HepG2 (cell line): Measurements from ENCODE around the gene NOTUM. TPM values are rescaled to one million over a fixed set of nuclear protein-coding genes. Genes with fewer than 3 reads are reported as not detected.

Source experiments
- ATAC-seq: fragments of 200-7000 bp; cut with Tn5 transposase; 3 replicates; pipeline ENCODE4 v1.9.1; 2020; ENCODE audit warnings: mild to moderate bottlenecking, moderate library complexity
- BruUV-seq: library from RNA; stranded (reverse); fragments of 400-500 nt; replicated peaks from 2 replicates; lab custom pipeline; 2021; lab: Mats Ljungman, UMichigan
- CTCF ChIA-PET: fragments of 300-600 bp; formaldehyde crosslinking; extraction: SDS; loops from one replicate; lab custom pipeline; 2021; ENCODE audit warnings: low total read pairs, inconsistent platforms, low intra/inter-chr PET ratio; lab: Yijun Ruan, JAX
- POLR2A ChIA-PET: fragments of 350-600 bp; sonication (Branson Sonifier 250); formaldehyde crosslinking; loops from one replicate; lab custom pipeline; 2020; ENCODE audit warnings: antibody characterized with exemption, inconsistent platforms; lab: Yijun Ruan, JAX
- DNase-seq: peaks from one replicate; pipeline ENCODE4 v3.0.0-alpha.2; 2015; ENCODE audit warnings: low spot score
- FAIRE-seq: peaks from 3 replicates; lab custom pipeline; 2011; peaks lifted over from hg19 to GRCh38; lab: Jason Lieb, UNC
- H2AFZ ChIP-seq: one replicate; pipeline ENCODE4 v1.6.1; 2011; ENCODE audit warnings: low read length, inconsistent platforms
- H3K27ac ChIP-seq: fragments of 300-600 bp; 3 replicates; pipeline ENCODE4 v1.8.0; 2011; ENCODE audit warnings: mixed run types, mild to moderate bottlenecking, mixed read lengths, low read length, inconsistent platforms; ENCODE audit not compliant: insufficient read depth; ENCODE audit errors: extremely low read length
- H3K27me3 ChIP-seq, 2 experiments: fragments of 200-600 bp in 1 of 2; 2 replicates in 1 of 2; 3 replicates in 1 of 2; pipeline versions ENCODE4 v1.6.0 to v1.8.0; 2011; ENCODE audit warnings: low read length in 2 of 2, mild to moderate bottlenecking in 2 of 2, moderate library complexity in 2 of 2, inconsistent platforms in 1 of 2; ENCODE audit not compliant: insufficient read depth in 2 of 2, control insufficient read depth in 1 of 2
- H3K36me3 ChIP-seq, 2 experiments: fragments of 200-600 bp in 1 of 2; replicated peaks in 1 of 2; 2 replicates in 1 of 2; 3 replicates in 1 of 2; pipeline versions ENCODE4 v1.5.1 to v1.8.0; 2011; ENCODE audit warnings: low read length in 2 of 2, inconsistent platforms in 1 of 2; ENCODE audit not compliant: insufficient read depth in 2 of 2, control insufficient read depth in 1 of 2
- H3K4me1 ChIP-seq: 2 replicates; pipeline ENCODE4 v1.5.1; 2012; ENCODE audit warnings: low read length, inconsistent platforms; ENCODE audit not compliant: insufficient read depth
- H3K4me2 ChIP-seq: 2 replicates; pipeline ENCODE4 v1.6.0; 2011; ENCODE audit warnings: low read depth, low read length, inconsistent platforms
- H3K4me3 ChIP-seq, 3 experiments: fragments of 200-600 bp in 1 of 3; sonication (generic), shearing (Covaris generic) in 1 of 3; replicated peaks in 1 of 3; 2 replicates each; pipeline ENCODE4 v1.5.1; 2011 to 2016; ENCODE audit warnings: low read length in 3 of 3, inconsistent platforms in 2 of 3, low read depth in 2 of 3, mild to moderate bottlenecking in 2 of 3, control low read depth in 1 of 3, mixed read lengths in 1 of 3; ENCODE audit not compliant: insufficient read depth in 1 of 3
- H3K79me2 ChIP-seq: one replicate; pipeline ENCODE4 v1.6.1; 2011; ENCODE audit warnings: low read length, inconsistent platforms; ENCODE audit not compliant: insufficient read depth
- H3K9ac ChIP-seq: 2 replicates; pipeline ENCODE4 v1.6.0; 2011; ENCODE audit warnings: mild to moderate bottlenecking, low read depth, low read length, inconsistent platforms; ENCODE audit not compliant: insufficient read depth
- H3K9me3 ChIP-seq: 2 replicates; pipeline ENCODE4 v1.5.1; 2012; ENCODE audit warnings: mild to moderate bottlenecking, low read length
- H4K20me1 ChIP-seq: 2 replicates; pipeline ENCODE4 v1.6.0; 2011; ENCODE audit warnings: inconsistent platforms, mild to moderate bottlenecking, low read length, moderate library complexity; ENCODE audit not compliant: insufficient read depth
- EED ChIP-seq: sonication (generic); formaldehyde crosslinking; IDR thresholded peaks from 2 replicates; pipeline ENCODE4 v1.5.0; 2020; ENCODE audit warnings: mild to moderate bottlenecking, missing genetic modification reagents
- FOSL1 ChIP-seq: sonication (generic); formaldehyde crosslinking; IDR thresholded peaks from 2 replicates; pipeline ENCODE4 v1.9.0; 2021; ENCODE audit warnings: missing genetic modification reagents, borderline replicate concordance
- IKZF4 ChIP-seq: sonication (generic); formaldehyde crosslinking; IDR thresholded peaks from 2 replicates; pipeline ENCODE4 v1.5.1; 2020; ENCODE audit warnings: borderline replicate concordance, mild to moderate bottlenecking, low read depth, missing genetic modification reagents; ENCODE audit errors: not compliant biosample characterization
- MLLT10 ChIP-seq: sonication (generic); formaldehyde crosslinking; IDR thresholded peaks from 2 replicates; pipeline ENCODE4 v1.4.0; 2020; ENCODE audit warnings: missing genetic modification reagents
- MTF1 ChIP-seq: sonication (generic); formaldehyde crosslinking; IDR thresholded peaks from 2 replicates; pipeline ENCODE4 v1.5.0; 2020; ENCODE audit warnings: missing genetic modification reagents
- NONO ChIP-seq, 2 experiments: fragments of 450-650 bp in 1 of 2; sonication (generic) in 1 of 2; formaldehyde crosslinking in 1 of 2; IDR thresholded peaks in 1 of 2; conservative IDR thresholded peaks in 1 of 2; 2 replicates each; pipeline versions ENCODE4 v1.6.1 to v1.8.0; 2017 to 2022; ENCODE audit warnings: mild to moderate bottlenecking in 1 of 2, missing genetic modification reagents in 1 of 2, moderate library complexity in 1 of 2
- PBX2 ChIP-seq: IDR thresholded peaks from 2 replicates; pipeline ENCODE4 v1.6.1; 2016; ENCODE audit warnings: control low read depth
- SMARCE1 ChIP-seq: fragments of 450-650 bp; IDR thresholded peaks from 2 replicates; pipeline ENCODE4 v1.6.1; 2017; ENCODE audit warnings: borderline replicate concordance
- SP5 ChIP-seq: IDR thresholded peaks from 2 replicates; pipeline ENCODE4 v1.6.1; 2016; ENCODE audit warnings: low read depth, borderline replicate concordance
- STAT5B ChIP-seq: sonication (generic); formaldehyde crosslinking; IDR thresholded peaks from 2 replicates; pipeline ENCODE4 v1.4.0; 2020; ENCODE audit warnings: missing genetic modification reagents
- TOPORS ChIP-seq: sonication (generic); formaldehyde crosslinking; IDR thresholded peaks from 2 replicates; pipeline ENCODE4 v1.8.0; 2023; ENCODE audit warnings: mild to moderate bottlenecking, missing genetic modification reagents
- ZNF446 ChIP-seq: sonication (generic); formaldehyde crosslinking; IDR thresholded peaks from 2 replicates; pipeline ENCODE4 v1.5.0; 2020; ENCODE audit warnings: mild to moderate bottlenecking, missing genetic modification reagents
- ZNF530 ChIP-seq: sonication (generic); formaldehyde crosslinking; IDR thresholded peaks from 2 replicates; pipeline ENCODE4 v1.5.0; 2020; ENCODE audit warnings: low read depth, mild to moderate bottlenecking, missing genetic modification reagents
- WGBS: methylation state at CpG from one replicate; pipeline ENCODE4 v1.1.6; 2017; ENCODE audit warnings: low lambda C conversion rate; 5-methylcytosine and 5-hydroxymethylcytosine counted together
- in situ Hi-C: cut with HindIII; loops from 2 replicates; pipeline ENCODE4 v1.10.0; 2017; ENCODE audit warnings: low pct_unique_long_range_greater_than_20kb; ENCODE audit not compliant: extremely low pct_ligation_motif_present
- intact Hi-C: fragments of 100-400 bp; cut with micrococcal nuclease; formaldehyde crosslinking; loops from one replicate; pipeline ENCODE4 v1.10.0; 2022; ENCODE audit not compliant: unreplicated experiment
- polyA plus RNA-seq, 8 experiments: library from polyadenylated mRNA; depleted of rRNA in 3 of 8; stranded (reverse) in 7 of 8; unstranded in 1 of 8; fragments of >200 nt; fragmentation: Illumina TruSeq in 4 of 8; extraction: Trizol in 4 of 8; gene quantifications; 2 replicates each; pipeline versions ENCODE4 v1.2.1 to v1.2.3, GENCODE V29; 2011 to 2016; ENCODE audit warnings: low read depth in 4 of 8, missing spikeins in 1 of 8, mixed read lengths in 1 of 8; ENCODE audit not compliant: insufficient read depth in 1 of 8
- total RNA-seq, 5 experiments: library from RNA; depleted of rRNA; stranded (reverse); fragments of >200 nt; fragmentation: Illumina TruSeq; extraction: Trizol; gene quantifications; 2 replicates each; pipeline ENCODE4 v1.2.3, GENCODE V29; 2016; ENCODE audit warnings: low read depth in 1 of 5
- TF ChIP-seq, protein P1 (sequence below): sonication (generic); formaldehyde crosslinking; IDR thresholded peaks from 2 replicates; pipeline ENCODE4 v1.8.0; 2022; ENCODE audit warnings: missing genetic modification reagents, mild to moderate bottlenecking, inconsistent platforms, borderline replicate concordance
- TF ChIP-seq, protein P2 (sequence below): sonication (generic); formaldehyde crosslinking; conservative IDR thresholded peaks from 2 replicates; pipeline ENCODE4 v1.4.0; 2020; ENCODE audit warnings: missing genetic modification reagents

The NOTUM gene
- total and polyA plus RNA-seq, 2 of the 13 experiments (the other 11 are each of a cell fraction or from before 2014, with no cell fraction given): 150 to 160 TPM

GRCh38 chr17:81921537-81921862 lies 39.5 kb downstream of the NOTUM start (continued):
- no peak for TF ChIP-seq NONO (IDR thresholded peaks at IDR 0.05)
- no peak for TF ChIP-seq NONO (CRISPR knock-in tag; conservative IDR thresholded peaks at IDR 0.05)
- TF ChIP-seq, protein P1, sequence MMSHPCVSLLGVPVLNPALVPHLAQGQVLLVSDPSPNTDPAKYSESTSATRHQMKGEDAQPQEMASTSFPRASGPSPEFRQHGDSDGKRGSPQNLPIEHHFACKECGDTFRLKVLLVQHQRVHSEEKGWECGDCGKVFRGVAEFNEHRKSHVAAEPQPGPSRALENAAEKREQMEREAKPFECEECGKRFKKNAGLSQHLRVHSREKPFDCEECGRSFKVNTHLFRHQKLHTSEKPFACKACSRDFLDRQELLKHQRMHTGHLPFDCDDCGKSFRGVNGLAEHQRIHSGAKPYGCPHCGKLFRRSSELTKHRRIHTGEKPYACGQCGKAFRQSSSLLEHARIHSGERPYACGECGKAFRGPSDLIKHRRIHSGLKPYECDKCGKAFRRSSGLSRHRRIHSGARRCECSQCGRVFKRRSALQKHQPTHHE (CRISPR knock-in tag): no peak
- TF ChIP-seq ZNF446 (CRISPR knock-in tag): no peak
- TF ChIP-seq SP5: no peak
- TF ChIP-seq TOPORS (CRISPR knock-in tag): no peak
- TF ChIP-seq FOSL1 (CRISPR knock-in tag): no peak
- no peak for TF ChIP-seq EED (CRISPR knock-in tag)
- TF ChIP-seq IKZF4 (CRISPR knock-in tag): no peak

DNA sequence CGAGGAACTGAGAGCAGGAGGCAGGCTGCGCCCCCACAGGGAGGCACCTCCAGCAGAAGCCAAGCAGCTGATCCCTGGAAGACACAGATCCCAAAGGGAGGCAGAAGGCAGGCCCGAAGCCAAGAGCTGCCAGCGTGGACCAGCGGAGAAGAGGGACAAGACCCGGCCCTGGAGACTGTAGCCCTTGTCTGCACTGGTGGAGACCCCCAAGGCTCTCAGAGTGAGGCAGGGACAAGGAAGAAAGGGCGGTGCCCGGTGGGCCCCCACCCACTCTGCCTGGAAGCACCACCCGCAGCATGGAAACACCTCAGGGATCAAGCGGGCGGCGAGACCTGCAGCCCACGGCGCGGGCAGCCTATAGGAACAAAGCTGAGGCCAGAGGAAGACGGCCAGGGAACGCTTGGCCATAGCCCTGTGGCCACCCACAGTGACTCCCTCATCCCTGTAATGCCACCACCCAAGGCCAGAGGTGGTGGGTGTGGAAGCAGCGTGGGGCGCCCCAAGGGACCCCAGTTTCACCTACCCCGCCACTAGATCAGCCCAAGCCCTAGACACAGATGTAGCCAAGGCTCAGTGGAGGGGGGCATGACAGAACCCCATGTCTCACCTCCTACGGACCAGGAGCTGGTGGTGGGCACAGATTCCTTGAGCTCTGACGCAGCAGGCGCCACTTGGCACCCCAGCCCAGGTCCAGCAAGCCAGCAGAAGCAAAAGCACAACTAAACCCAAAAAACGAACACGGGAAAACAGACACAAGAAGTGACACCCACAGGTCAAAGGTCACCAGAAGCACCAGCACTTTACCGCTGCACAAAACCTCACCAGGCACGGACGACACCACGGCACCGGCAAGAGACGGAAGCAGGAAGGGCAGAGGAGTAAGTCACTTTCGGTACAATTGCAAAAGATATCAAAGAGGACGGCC lies 40.1 kb downstream of the NOTUM start:
- ATAC-seq (no peak), DNase-seq (no peak), FAIRE-seq (peak; percentile 53)
- H2AFZ ChIP-seq: no peak overlapping the region
- no peak overlapping the region for H3K4me3 ChIP-seq
- POLR2A ChIA-PET: interaction anchor here (1.3 kb wide), 1 partner anchor 101 kb away, joined by 3 read pairs; the partner anchor contains the start of gene CENPX
- H3K36me3 ChIP-seq: peaks cover 21 to 31% of the 10 kb centered on the region in 2 experiments
- no peak overlapping the region for H3K9ac ChIP-seq
- H4K20me1 ChIP-seq: peaks cover 22% of the 10 kb centered on the region
- no peaks in the 10 kb centered on the region for H3K27me3 ChIP-seq
- H3K4me1 ChIP-seq: peaks cover 51% of the 10 kb centered on the region
- no peaks in the 10 kb centered on the region for H3K9me3 ChIP-seq
- BruUV-seq: no TSS peak
- no peak overlapping the region for H3K4me2 ChIP-seq
- H3K27ac ChIP-seq: no peak overlapping the region
- in situ Hi-C loops: no loop called here
- intact Hi-C loops: no loop called here
- H3K79me2 ChIP-seq: peaks cover 72% of the 10 kb centered on the region
- WGBS: 96% methylated on average over 33 of the region's 33 CpGs
- CTCF ChIA-PET: no interaction called here
- TF ChIP-seq PBX2 (CRISPR knock-in tag): no peak
- TF ChIP-seq, protein P2, sequence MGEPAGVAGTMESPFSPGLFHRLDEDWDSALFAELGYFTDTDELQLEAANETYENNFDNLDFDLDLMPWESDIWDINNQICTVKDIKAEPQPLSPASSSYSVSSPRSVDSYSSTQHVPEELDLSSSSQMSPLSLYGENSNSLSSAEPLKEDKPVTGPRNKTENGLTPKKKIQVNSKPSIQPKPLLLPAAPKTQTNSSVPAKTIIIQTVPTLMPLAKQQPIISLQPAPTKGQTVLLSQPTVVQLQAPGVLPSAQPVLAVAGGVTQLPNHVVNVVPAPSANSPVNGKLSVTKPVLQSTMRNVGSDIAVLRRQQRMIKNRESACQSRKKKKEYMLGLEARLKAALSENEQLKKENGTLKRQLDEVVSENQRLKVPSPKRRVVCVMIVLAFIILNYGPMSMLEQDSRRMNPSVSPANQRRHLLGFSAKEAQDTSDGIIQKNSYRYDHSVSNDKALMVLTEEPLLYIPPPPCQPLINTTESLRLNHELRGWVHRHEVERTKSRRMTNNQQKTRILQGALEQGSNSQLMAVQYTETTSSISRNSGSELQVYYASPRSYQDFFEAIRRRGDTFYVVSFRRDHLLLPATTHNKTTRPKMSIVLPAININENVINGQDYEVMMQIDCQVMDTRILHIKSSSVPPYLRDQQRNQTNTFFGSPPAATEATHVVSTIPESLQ: no peak
- no peak for TF ChIP-seq ZNF530 (CRISPR knock-in tag)
- TF ChIP-seq MLLT10: no peak
- TF ChIP-seq SMARCE1: no peak
- no peak for TF ChIP-seq STAT5B
- no peak for TF ChIP-seq MTF1
